PFSK-1 (cell line): ENCODE data around the gene KRT13.

ENCODE experiments used
- POLR2AphosphoS5 ChIP-seq: IDR thresholded peaks from 2 replicates; pipeline ENCODE4 v1.6.1; 2012; ENCODE audit warnings: low read depth, mild to moderate bottlenecking, control low read depth, low read length, moderate library complexity
- TAF1 ChIP-seq: IDR thresholded peaks from 2 replicates; pipeline ENCODE4 v1.6.1; 2012; ENCODE audit warnings: low read length, control low read depth, borderline replicate concordance; ENCODE audit not compliant: insufficient read depth
- TF ChIP-seq, protein P1 (sequence below), 2 experiments: IDR thresholded peaks; 2 replicates each; pipeline versions ENCODE4 v1.6.1 to v1.8.0; 2011 to 2012; ENCODE audit warnings: low read depth in 2 of 2, low read length in 2 of 2, control low read depth in 1 of 2, inconsistent platforms in 1 of 2, mild to moderate bottlenecking in 1 of 2, moderate library complexity in 1 of 2; ENCODE audit not compliant: insufficient read depth in 1 of 2

DNA sequence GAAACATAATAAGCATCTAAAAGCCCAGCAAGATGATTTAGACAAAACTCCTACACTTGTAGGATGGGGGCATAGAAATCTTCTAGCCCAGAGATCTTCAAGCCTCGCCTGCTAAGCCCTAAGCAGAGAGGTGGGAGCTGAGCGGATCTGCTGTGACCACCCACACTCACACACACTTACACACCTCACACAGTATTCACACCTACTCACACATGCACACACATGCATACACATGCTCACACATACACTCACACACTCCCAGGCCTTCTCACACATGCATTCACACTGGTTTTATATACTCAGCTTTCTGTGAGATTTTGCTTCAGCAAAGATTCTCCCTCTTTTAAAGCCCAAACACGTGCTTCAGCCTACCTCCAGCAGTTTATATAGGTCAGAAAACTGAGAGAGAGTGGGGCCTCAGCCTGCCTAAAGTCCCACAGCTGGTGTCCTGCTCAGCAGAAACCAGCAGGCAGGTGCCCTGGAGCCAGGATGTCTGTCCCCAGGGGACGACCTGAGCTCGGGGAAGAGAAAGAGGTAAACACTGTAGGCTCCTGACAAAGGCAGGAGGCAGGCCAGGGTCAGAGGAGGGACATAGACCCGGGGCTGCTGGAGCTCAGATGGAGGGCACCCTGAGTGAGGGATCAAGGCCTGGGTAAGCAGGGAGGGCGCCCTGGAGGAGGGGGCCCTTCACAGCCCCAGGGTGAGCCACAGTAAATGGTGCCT, 34.7 kb upstream of the KRT13 start:
- TF ChIP-seq, protein P1, sequence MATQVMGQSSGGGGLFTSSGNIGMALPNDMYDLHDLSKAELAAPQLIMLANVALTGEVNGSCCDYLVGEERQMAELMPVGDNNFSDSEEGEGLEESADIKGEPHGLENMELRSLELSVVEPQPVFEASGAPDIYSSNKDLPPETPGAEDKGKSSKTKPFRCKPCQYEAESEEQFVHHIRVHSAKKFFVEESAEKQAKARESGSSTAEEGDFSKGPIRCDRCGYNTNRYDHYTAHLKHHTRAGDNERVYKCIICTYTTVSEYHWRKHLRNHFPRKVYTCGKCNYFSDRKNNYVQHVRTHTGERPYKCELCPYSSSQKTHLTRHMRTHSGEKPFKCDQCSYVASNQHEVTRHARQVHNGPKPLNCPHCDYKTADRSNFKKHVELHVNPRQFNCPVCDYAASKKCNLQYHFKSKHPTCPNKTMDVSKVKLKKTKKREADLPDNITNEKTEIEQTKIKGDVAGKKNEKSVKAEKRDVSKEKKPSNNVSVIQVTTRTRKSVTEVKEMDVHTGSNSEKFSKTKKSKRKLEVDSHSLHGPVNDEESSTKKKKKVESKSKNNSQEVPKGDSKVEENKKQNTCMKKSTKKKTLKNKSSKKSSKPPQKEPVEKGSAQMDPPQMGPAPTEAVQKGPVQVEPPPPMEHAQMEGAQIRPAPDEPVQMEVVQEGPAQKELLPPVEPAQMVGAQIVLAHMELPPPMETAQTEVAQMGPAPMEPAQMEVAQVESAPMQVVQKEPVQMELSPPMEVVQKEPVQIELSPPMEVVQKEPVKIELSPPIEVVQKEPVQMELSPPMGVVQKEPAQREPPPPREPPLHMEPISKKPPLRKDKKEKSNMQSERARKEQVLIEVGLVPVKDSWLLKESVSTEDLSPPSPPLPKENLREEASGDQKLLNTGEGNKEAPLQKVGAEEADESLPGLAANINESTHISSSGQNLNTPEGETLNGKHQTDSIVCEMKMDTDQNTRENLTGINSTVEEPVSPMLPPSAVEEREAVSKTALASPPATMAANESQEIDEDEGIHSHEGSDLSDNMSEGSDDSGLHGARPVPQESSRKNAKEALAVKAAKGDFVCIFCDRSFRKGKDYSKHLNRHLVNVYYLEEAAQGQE (IDR thresholded peaks at IDR 0.05; ENCODE audit: insufficient read depth in 1 of 2, low read depth in 2 of 2, low read length in 2 of 2), result no peak
- no peak for TF ChIP-seq TAF1
- TF ChIP-seq POLR2AphosphoS5, result no peak
